C4-2B (cell line): ENCODE data around the gene SLC26A2.
"Not testable (repeated sequence)": the region's sequence is repeated elsewhere in the genome, so short reads cannot be mapped to it uniquely, and the experiment has no call there.

ENCODE experiments used
- H3K27ac ChIP-seq: fragments of 450-650 bp; 2 replicates; pipeline ENCODE4 v1.5.1; 2017
- ZFX ChIP-seq: fragments of 450-650 bp; IDR thresholded peaks from 2 replicates; pipeline ENCODE4 v1.6.1; 2017
- TF ChIP-seq, protein P1 (sequence below): fragments of 450-650 bp; conservative IDR thresholded peaks from 2 replicates; pipeline ENCODE4 v1.5.1; 2017; ENCODE audit warnings: mild to moderate bottlenecking

Gene SLC26A2

DNA sequence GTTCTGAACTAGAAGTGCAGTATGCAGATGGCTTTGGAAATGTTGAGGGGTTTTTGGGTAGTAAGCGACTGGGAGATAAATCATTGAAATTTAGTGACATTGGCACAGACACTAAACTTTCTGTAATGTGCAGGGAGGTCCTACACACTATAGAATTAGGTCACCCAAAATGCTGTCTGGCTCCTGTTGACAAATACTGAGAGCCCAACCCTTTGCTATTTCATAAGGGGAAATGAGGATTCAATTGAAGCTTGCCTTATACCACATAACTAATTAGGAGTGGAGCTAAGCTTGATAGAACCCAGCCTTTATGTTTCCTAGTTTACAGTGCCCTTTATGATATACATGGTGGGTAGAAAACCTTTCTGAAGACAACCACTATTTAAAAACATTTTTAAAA is 62.6 kb downstream of the SLC26A2 start:
- H3K27ac ChIP-seq = no peak overlapping the region
- no peak for TF ChIP-seq ZFX
- TF ChIP-seq, protein P1, sequence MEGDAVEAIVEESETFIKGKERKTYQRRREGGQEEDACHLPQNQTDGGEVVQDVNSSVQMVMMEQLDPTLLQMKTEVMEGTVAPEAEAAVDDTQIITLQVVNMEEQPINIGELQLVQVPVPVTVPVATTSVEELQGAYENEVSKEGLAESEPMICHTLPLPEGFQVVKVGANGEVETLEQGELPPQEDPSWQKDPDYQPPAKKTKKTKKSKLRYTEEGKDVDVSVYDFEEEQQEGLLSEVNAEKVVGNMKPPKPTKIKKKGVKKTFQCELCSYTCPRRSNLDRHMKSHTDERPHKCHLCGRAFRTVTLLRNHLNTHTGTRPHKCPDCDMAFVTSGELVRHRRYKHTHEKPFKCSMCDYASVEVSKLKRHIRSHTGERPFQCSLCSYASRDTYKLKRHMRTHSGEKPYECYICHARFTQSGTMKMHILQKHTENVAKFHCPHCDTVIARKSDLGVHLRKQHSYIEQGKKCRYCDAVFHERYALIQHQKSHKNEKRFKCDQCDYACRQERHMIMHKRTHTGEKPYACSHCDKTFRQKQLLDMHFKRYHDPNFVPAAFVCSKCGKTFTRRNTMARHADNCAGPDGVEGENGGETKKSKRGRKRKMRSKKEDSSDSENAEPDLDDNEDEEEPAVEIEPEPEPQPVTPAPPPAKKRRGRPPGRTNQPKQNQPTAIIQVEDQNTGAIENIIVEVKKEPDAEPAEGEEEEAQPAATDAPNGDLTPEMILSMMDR = no peak

DNA sequence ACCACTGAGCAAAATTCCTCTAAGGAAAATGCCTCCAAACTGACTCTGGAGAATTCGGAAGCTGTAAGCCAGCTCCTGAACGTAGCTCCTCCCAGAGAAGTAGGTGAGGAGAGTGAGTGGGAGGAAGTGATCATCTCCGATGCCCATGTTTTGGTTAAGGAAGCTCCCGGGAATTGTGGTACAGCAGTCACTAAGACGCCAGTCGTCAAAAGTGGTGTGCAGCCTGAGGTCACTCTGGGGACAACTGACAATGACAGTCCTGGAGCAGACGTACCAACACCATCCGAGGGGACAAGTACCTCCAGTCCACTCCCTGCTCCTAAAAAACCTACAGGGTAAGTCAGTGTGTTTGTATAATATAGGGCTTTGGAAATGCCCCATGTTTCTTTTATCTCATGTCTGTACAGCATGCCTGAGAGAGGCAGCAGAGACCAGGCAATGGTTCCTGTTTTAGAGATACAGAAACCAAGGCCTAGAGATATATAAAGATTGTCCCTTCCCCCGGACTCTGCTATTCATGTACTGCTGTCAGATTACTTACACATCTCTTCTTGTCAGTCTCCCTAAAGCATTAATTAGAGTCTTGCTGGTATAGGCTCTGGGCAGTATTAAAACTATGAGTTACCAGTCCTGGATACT is 63.9 kb downstream of the SLC26A2 start:
- H3K27ac ChIP-seq = no peak overlapping the region
- TF ChIP-seq ZFX = no peak
- TF ChIP-seq, protein P1 = no peak

DNA sequence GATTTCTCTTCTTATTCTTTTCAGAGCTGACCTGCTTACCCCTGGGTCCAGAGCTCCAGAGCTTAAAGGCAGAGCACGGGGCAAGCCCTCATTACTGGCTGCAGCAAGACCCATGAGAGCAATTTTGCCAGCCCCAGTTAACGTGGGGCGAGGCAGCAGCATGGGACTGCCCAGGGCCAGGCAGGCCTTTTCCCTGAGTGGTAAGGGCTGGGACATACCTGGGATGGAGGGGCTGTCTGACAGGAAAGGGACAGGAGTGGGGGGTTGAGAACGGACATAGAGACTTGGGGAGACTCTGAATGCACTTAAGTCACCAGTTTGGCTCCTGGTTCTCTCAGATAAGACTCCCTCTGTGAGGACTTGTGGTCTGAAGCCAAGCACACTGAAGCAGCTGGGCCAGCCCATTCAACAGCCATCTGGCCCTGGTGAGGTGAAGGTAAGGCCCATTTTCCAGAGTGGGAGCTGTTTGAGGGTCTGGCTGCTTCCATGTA is 66.2 kb downstream of the SLC26A2 start:
- no peak overlapping the region for H3K27ac ChIP-seq
- TF ChIP-seq, protein P1 = no peak
- TF ChIP-seq ZFX = no peak

GRCh38 chr5:150028047-150028446 is 67.5 kb downstream of the SLC26A2 start:
- H3K27ac ChIP-seq = not testable (repeated sequence)

DNA sequence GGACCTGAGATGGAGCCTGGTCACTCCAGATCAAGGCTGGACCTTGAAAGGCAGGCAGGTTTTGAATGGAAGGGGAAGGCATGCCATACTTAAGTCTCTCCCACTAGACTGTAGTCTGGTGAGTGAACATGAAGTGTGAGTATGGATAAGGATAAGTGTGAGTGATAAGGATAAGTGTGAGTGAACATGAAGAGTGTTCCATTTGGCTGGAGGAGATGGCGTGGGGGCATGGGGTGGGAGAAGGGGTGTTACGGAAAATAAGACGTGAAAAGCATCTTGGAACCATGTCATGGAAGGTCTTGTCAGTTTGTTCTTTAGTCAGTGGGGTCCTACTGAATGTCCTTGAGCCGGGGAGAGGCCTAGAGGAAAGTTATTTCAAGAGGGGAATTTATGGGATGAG is 72.8 kb downstream of the SLC26A2 start:
- TF ChIP-seq ZFX = no peak
- TF ChIP-seq, protein P1 = no peak
- H3K27ac ChIP-seq = no peak overlapping the region

- TF ChIP-seq, protein P1 = no peak
- no peak for TF ChIP-seq ZFX
These were observed 74.1 kb downstream of the SLC26A2 start for GRCh38 chr5:150034662-150035061.

DNA sequence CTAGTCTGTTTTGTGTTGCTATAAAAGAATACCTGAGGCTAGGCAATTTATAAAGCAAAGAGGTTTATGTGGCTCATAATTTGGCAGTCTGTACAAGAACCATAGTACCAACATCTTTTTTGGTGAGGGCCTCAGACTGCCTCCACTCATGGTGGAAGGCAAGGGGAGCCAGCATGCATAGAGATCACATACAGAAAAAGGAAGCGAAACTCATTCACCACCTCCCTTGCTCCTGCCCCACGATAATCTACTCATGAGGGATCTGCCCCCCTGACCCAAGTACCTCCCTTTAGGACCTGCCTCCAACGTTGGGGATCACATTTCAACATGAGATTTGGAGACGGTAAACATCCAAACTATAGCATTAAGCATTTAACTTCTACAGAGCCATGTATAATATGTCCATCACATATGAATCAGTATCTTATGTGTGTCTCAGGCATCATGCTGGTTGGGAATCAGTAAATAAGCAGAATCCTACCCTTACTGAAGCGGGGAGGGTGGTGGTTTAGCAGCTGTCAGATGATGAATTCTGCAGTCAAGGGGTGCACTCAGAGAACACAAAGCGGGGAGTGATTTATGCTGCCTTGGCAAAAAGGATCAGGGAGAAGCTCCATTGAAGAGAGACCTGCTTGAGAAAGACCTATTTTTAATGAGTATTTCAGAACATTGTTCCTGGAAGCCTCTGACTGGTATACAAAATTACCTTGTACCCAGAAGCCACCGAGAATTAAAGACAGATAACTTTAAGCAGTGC is 74.8 kb downstream of the SLC26A2 start:
- H3K27ac ChIP-seq = no peak overlapping the region
- TF ChIP-seq, protein P1 = no peak
- no peak for TF ChIP-seq ZFX

More at GRCh38 chr5:150034662-150035061, 74.1 kb downstream of the SLC26A2 start:
- no peak overlapping the region for H3K27ac ChIP-seq
